Naive thymus-derived CD4-positive, alpha-beta T cell (primary cell): ENCODE results near the gene PLA2G12A. TPM values are rescaled to one million over a fixed set of nuclear protein-coding genes. Genes with fewer than 3 reads are reported as not detected.

Experiments
- ATAC-seq: fragments of 150-1000 bp; cut with Tn5 transposase; 2 replicates; pipeline ENCODE4 v1.10.0; 2021; ENCODE audit warnings: mild to moderate bottlenecking, moderate library complexity
- CTCF ChIA-PET: fragments of 350-600 bp; sonication (Branson Sonifier 250); formaldehyde crosslinking; loops from one replicate; lab custom pipeline; 2021; ENCODE audit warnings: antibody characterized with exemption; lab: Charles Lee
- POLR2A ChIA-PET: fragments of 350-600 bp; sonication (Branson Sonifier 250); formaldehyde crosslinking; loops from one replicate; lab custom pipeline; 2021; ENCODE audit warnings: antibody characterized with exemption, inconsistent platforms; lab: Charles Lee
- DNase-seq, 9 donors: peaks; one replicate each; pipeline versions ENCODE4 v3.0.0 to v3.0.0-alpha.2; 2020 to 2022; ENCODE audit warnings: mixed read lengths in 1 of 9
- H3K27ac ChIP-seq: one replicate; pipeline ENCODE4 v1.7.0; 2013; ENCODE audit warnings: mild to moderate bottlenecking, low read depth, low read length, moderate library complexity
- H3K27me3 ChIP-seq, 2 donors: one replicate each; pipeline ENCODE4 v1.7.0; 2013; ENCODE audit warnings: low read length in 2 of 2, mild to moderate bottlenecking in 2 of 2, moderate library complexity in 2 of 2; ENCODE audit not compliant: control insufficient read depth in 2 of 2, insufficient read depth in 2 of 2
- H3K36me3 ChIP-seq, 3 experiments: 1 replicate in 2 of 3; 2 replicates in 1 of 3; pipeline ENCODE4 v1.7.0; 2013; ENCODE audit warnings: low read length in 3 of 3, mild to moderate bottlenecking in 3 of 3, moderate library complexity in 1 of 3; ENCODE audit not compliant: insufficient read depth in 3 of 3, control insufficient read depth in 2 of 3
- H3K4me1 ChIP-seq, 2 donors: one replicate each; pipeline ENCODE4 v1.7.0; 2013; ENCODE audit warnings: low read length in 2 of 2, mild to moderate bottlenecking in 2 of 2, moderate library complexity in 1 of 2; ENCODE audit not compliant: control insufficient read depth in 2 of 2, insufficient read depth in 2 of 2
- H3K4me3 ChIP-seq: 2 replicates; pipeline ENCODE4 v1.7.0; 2013; ENCODE audit warnings: mild to moderate bottlenecking, low read length
- H3K9me3 ChIP-seq, 3 experiments: 1 replicate in 2 of 3; 2 replicates in 1 of 3; pipeline ENCODE4 v1.7.0; 2013; ENCODE audit warnings: low read length in 3 of 3; ENCODE audit not compliant: control insufficient read depth in 2 of 3
- H3K27ac Mint-ChIP-seq, 9 donors: one replicate each; pipeline ENCODE4 v1.8.0; 2020 to 2022; ENCODE audit warnings: mixed read lengths in 9 of 9, mild to moderate bottlenecking in 8 of 9, moderate library complexity in 5 of 9, inconsistent platforms in 2 of 9
- H3K27me3 Mint-ChIP-seq, 5 donors: one replicate each; pipeline ENCODE4 v1.8.0; 2021 to 2022; ENCODE audit warnings: mixed read lengths in 5 of 5, mild to moderate bottlenecking in 1 of 5
- H3K36me3 Mint-ChIP-seq, 5 donors: one replicate each; pipeline ENCODE4 v1.8.0; 2020 to 2022; ENCODE audit warnings: mixed read lengths in 5 of 5, mild to moderate bottlenecking in 3 of 5, inconsistent platforms in 1 of 5
- H3K4me1 Mint-ChIP-seq, 7 donors: one replicate each; pipeline ENCODE4 v1.8.0; 2020 to 2022; ENCODE audit warnings: mixed read lengths in 7 of 7, mild to moderate bottlenecking in 3 of 7, inconsistent platforms in 1 of 7
- H3K4me3 Mint-ChIP-seq, 10 donors: one replicate each; pipeline ENCODE4 v1.8.0; 2020 to 2022; ENCODE audit warnings: mild to moderate bottlenecking in 10 of 10, mixed read lengths in 10 of 10, moderate library complexity in 6 of 10, inconsistent platforms in 2 of 10
- H3K9me3 Mint-ChIP-seq, 11 donors: one replicate each; pipeline ENCODE4 v1.8.0; 2020 to 2022; ENCODE audit warnings: mixed read lengths in 11 of 11, mild to moderate bottlenecking in 4 of 11, inconsistent platforms in 1 of 11, moderate library complexity in 1 of 11
- intact Hi-C, 2 donors: fragments of 100-400 bp; cut with micrococcal nuclease; formaldehyde crosslinking; loops; one replicate each; pipeline ENCODE4 v1.15.1; 2023
- polyA plus RNA-seq, 2 donors: library from polyadenylated mRNA; unstranded; fragments of 300-500 nt; fragmentation: Illumina TruSeq; gene quantifications; one replicate each; pipeline ENCODE4 v1.2.3, GENCODE V29; 2021
- total RNA-seq, 6 experiments: library from RNA in 5 of 6; stranded (reverse) in 5 of 6; gene quantifications; 1 replicate in 5 of 6; 2 replicates in 1 of 6; pipeline ENCODE4 v1.2.3 and lab custom pipeline; 2021 to 2026

PLA2G12A gene
- total and polyA plus RNA-seq, 7 experiments from 2014 or later: 11.5 to 48.4 (median 14.6) TPM

DNA sequence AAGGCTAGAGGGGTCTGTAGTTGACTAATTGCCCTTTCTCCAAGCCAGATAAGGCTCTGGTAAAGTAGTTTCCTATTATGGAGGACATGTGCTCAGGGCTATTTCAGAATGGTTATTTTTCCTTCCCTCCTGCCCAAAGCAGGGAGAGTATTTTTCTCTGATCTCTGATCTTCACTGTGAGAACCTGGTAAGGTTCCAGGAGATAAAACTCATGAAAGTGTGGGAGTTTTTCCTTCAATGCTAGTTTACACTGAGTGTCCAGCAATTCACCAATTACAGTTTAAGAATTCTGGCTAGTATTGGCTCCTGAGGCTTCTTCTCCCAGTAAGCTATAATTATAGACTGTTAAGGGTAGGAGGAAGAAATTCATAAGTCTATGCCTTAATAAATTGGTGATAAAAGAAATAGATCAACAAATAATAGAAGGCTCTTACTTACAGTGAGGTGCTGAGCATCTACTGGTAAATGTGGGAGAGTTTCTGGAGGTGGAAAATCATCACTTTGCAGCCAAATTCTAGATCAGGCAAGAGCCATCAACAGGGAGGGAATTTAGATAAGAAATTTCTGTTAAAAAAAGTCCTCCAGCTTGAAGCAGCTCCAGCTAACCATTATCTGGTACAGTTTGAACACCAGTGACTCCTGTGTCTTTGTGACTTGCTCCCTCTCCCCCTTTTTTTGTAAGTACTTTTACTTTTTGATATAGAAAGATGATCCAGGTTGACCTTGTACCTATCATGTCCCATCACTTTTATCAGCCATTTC lies 57.5 kb downstream of the PLA2G12A start:
- no peaks in the 10 kb centered on the region for H3K27me3 Mint-ChIP-seq
- H3K4me3 Mint-ChIP-seq: no peak overlapping the region
- no peak for ATAC-seq

DNA sequence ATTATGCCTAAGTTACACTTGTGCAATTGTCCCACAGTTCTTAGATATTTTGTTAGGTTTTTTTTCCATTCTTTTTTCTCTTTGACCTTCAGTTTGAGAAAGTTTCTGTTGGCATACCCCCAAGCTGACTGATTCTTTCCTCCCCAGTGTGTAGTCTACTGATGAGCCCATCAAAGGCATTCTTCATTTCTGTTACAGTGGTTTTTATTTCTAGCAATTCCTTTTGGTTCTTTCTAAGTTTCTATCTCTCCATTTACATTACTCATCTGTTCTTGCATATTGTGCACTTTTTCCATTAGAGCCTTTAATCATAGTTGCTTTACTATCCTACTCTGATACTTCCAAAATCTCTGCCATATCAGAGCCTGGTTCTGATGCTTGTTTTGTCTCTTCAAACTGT lies 58.5 kb downstream of the PLA2G12A start:
- ATAC-seq (no peak), DNase-seq (no peak)
- CTCF ChIA-PET: interaction anchor here (1.3 kb wide), 1 partner anchor 141 kb away, joined by 3 read pairs; no protein-coding TSS in a partner anchor
- Mint-ChIP-seq H3K27ac (peak overlapping the region in 5 of 9 donors; percentile 1 to 60 (median 56)), H3K36me3 (peaks cover 10 to 69% (median 34%) of the 10 kb centered on the region in 5 donors), H3K4me3 (peak overlapping the region in 2 of 10 donors; percentile 17 to 26), H3K4me1 (peaks cover 23 to 85% (median 76%) of the 10 kb centered on the region in 7 donors), H3K27me3 (no peaks in the 10 kb centered on the region), H3K9me3 (peaks cover 0 to 16% (median 7%) of the 10 kb centered on the region in 11 donors)
- POLR2A ChIA-PET: no interaction called here
- Histone ChIP-seq H3K27me3 (no peaks in the 10 kb centered on the region), H3K36me3 (peaks cover 0 to 12% (median 0%) of the 10 kb centered on the region in 3 experiments), H3K4me1 (peaks cover 0 to 24% of the 10 kb centered on the region in 2 donors), H3K9me3 (no peaks in the 10 kb centered on the region), H3K27ac (no peak overlapping the region), H3K4me3 (no peak overlapping the region)
- intact Hi-C loops: no loop called here

More for the DNA sequence above, 57.5 kb downstream of the PLA2G12A start:
- peaks cover 0 to 14% of the 10 kb centered on the region in 2 donors for H3K4me1 ChIP-seq
- H3K27ac Mint-ChIP-seq: peak overlapping the region in 5 of 9 donors; percentile 19 to 81 (median 56)
- peaks cover 13 to 85% (median 76%) of the 10 kb centered on the region in 7 donors for H3K4me1 Mint-ChIP-seq
- no peaks in the 10 kb centered on the region for H3K27me3 ChIP-seq
- CTCF ChIA-PET: interaction anchor here (1.3 kb wide), 1 partner anchor 142 kb away, joined by 3 read pairs; no protein-coding TSS in a partner anchor
- no peak for DNase-seq
- intact Hi-C loops: no loop called here
- H3K36me3 ChIP-seq: peaks cover 0 to 12% (median 0%) of the 10 kb centered on the region in 3 experiments
- POLR2A ChIA-PET: no interaction called here
- H3K4me3 ChIP-seq: no peak overlapping the region
- H3K36me3 Mint-ChIP-seq: peaks cover 10 to 69% (median 44%) of the 10 kb centered on the region in 5 donors
- H3K27ac ChIP-seq: no peak overlapping the region
- peaks cover 0 to 23% (median 7%) of the 10 kb centered on the region in 11 donors for H3K9me3 Mint-ChIP-seq
- H3K9me3 ChIP-seq: no peaks in the 10 kb centered on the region

DNA sequence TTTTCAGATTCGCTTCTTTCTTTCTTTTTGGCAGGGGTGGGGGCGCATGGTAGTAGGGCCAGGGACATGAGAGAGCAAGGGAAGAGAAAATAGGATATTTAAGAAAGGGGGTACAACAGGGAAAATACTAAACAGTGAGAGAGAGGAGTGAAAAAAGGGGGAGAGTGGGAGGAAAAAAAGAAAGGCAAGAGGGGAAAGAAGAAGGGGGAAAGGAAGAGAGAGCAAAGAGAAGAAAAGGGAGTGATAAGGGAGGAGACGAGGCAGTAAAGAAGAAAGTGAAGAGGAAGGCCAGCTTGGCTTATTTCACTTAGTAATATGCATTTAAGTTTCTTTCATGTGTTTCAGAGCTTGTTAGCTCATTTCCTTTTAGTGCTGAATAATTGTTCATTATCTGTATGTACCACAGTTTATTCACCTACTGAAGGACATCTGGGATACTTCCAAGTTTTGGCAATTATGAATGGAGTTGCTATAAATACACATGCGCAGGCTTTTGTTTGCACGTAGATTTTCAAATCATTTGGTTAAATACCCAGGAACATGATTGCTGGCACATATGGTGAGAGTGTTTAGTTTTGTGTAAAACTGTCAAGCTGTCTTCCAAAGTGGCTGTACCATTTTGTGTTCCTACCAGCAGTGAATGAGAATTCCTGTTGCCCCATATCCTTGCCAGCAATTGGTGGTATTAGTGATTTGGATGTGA lies 63.9 kb downstream of the PLA2G12A start:
- Histone ChIP-seq H3K9me3 (no peaks in the 10 kb centered on the region), H3K4me3 (no peak overlapping the region), H3K27me3 (no peaks in the 10 kb centered on the region), H3K4me1 (peaks cover 0 to 39% of the 10 kb centered on the region in 2 donors), H3K36me3 (peaks cover 0 to 19% (median 0%) of the 10 kb centered on the region in 3 experiments), H3K27ac (no peak overlapping the region)
- Mint-ChIP-seq H3K27ac (peak overlapping the region in 6 of 9 donors; percentile 16 to 82 (median 70)), H3K9me3 (peaks cover 0 to 7% (median 0%) of the 10 kb centered on the region in 11 donors), H3K36me3 (peaks cover 1 to 41% (median 22%) of the 10 kb centered on the region in 5 donors), H3K4me1 (peaks cover 31 to 88% (median 72%) of the 10 kb centered on the region in 7 donors), H3K27me3 (no peaks in the 10 kb centered on the region), H3K4me3 (peak overlapping the region in 7 of 10 donors; percentile 12 to 54 (median 45))
- ATAC-seq (no peak), DNase-seq (no peak)
- intact Hi-C loops: loop anchor here in 1 of 2 donors (10.0 kb wide), 1 partner anchor 309 kb away; no protein-coding TSS in a partner anchor
- CTCF ChIA-PET: no interaction called here
- POLR2A ChIA-PET: interaction anchor here (1.1 kb wide), 1 partner anchor 233 kb away, joined by 3 read pairs; no protein-coding TSS in a partner anchor

GRCh38 chr4:109662771-109663170 lies 67.1 kb downstream of the PLA2G12A start:
- POLR2A ChIA-PET: interaction anchor here (0.5 to 1.8 kb wide), 6 partner anchors 10 to 1168 kb away, joined by 3 to 6 read pairs (median 4); partner anchors contain the start of gene MCUB
- Mint-ChIP-seq H3K9me3 (no peaks in the 10 kb centered on the region), H3K27me3 (no peaks in the 10 kb centered on the region), H3K4me1 (peaks cover 34 to 78% (median 61%) of the 10 kb centered on the region in 7 donors), H3K36me3 (peaks cover 0 to 23% (median 11%) of the 10 kb centered on the region in 5 donors), H3K27ac (peak overlapping the region in 7 of 9 donors; percentile 26 to 70 (median 51)), H3K4me3 (peak overlapping the region in 1 of 10 donors; percentile 1)
- peaks cover 0 to 37% of the 10 kb centered on the region in 2 donors for H3K4me1 ChIP-seq
- H3K9me3 ChIP-seq: no peaks in the 10 kb centered on the region
- no peak overlapping the region for H3K4me3 ChIP-seq
- DNase-seq (no peak), ATAC-seq (no peak)
- CTCF ChIA-PET: interaction anchor here (0.6 to 1.7 kb wide), 4 partner anchors 20 to 133 kb away, joined by 3 to 5 read pairs (median 3); no protein-coding TSS in a partner anchor
- H3K36me3 ChIP-seq: peaks cover 0 to 19% (median 0%) of the 10 kb centered on the region in 3 experiments
- H3K27ac ChIP-seq: no peak overlapping the region
- H3K27me3 ChIP-seq: no peaks in the 10 kb centered on the region
- intact Hi-C loops: loop anchor here in 1 of 2 donors (10.0 kb wide), 1 partner anchor 312 kb away; no protein-coding TSS in a partner anchor

DNA sequence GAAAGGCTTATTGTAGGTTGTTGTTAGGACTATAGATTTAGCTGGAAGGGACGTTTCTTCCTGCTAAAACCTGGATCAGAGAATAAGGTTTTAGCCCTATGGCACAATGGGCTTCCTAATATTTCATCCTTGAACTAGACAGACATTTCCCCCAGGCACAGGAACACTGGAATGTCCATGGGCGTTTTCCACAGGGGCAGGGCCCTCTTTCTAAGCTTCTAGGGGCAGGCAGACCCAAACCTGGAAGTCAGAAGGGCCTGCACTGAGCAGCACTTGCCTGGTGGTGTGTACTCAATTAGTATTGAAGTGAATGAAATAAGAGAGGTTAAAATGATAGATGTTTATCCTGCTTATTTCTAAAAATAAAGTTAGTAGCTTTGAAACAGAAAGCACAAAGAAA lies 67.8 kb downstream of the PLA2G12A start:
- intact Hi-C loops: loop anchor here in 1 of 2 donors (10.0 kb wide), 1 partner anchor 313 kb away; no protein-coding TSS in a partner anchor
- H3K27me3 ChIP-seq: no peaks in the 10 kb centered on the region
- H3K9me3 Mint-ChIP-seq: no peaks in the 10 kb centered on the region
- H3K4me1 Mint-ChIP-seq: peaks cover 30 to 78% (median 61%) of the 10 kb centered on the region in 7 donors
- ATAC-seq (no peak), DNase-seq (no peak)
- no peak overlapping the region for H3K27ac ChIP-seq
- CTCF ChIA-PET: interaction anchor here (0.6 to 1.7 kb wide), 4 partner anchors 20 to 132 kb away, joined by 3 to 5 read pairs (median 3); no protein-coding TSS in a partner anchor
- no peaks in the 10 kb centered on the region for H3K9me3 ChIP-seq
- H3K4me3 ChIP-seq: no peak overlapping the region
- no peaks in the 10 kb centered on the region for H3K27me3 Mint-ChIP-seq
- POLR2A ChIA-PET: interaction anchor here (0.7 to 1.8 kb wide), 5 partner anchors 10 to 102 kb away, joined by 3 to 6 read pairs (median 4); partner anchors contain the start of gene MCUB
- peaks cover 0 to 19% (median 0%) of the 10 kb centered on the region in 3 experiments for H3K36me3 ChIP-seq
- H3K36me3 Mint-ChIP-seq: peaks cover 0 to 23% (median 11%) of the 10 kb centered on the region in 5 donors
- H3K4me1 ChIP-seq: peaks cover 0 to 40% of the 10 kb centered on the region in 2 donors
- no peak overlapping the region for H3K4me3 Mint-ChIP-seq
- H3K27ac Mint-ChIP-seq: peak overlapping the region in 6 of 9 donors; percentile 16 to 68 (median 60)
